Trophoblast cell (in vitro differentiated cells and primary cell): ENCODE measurements around the gene KIF16B.
A peak's percentile ranks its signal among the peaks of the same experiment; 100 is the strongest.

Experiments used
- DNase-seq, 2 donors: peaks; one replicate each; pipeline ENCODE4 v3.0.0-alpha.2; 2016
- H2AFZ ChIP-seq: 2 replicates; pipeline ENCODE4 v1.6.1; 2013; ENCODE audit warnings: low read length, moderate library complexity, mild to moderate bottlenecking; ENCODE audit not compliant: insufficient read depth, poor library complexity
- H2AK5ac ChIP-seq: 2 replicates; pipeline ENCODE4 v1.6.1; 2013; ENCODE audit warnings: mild to moderate bottlenecking, low read length
- H2BK120ac ChIP-seq: 2 replicates; pipeline ENCODE4 v1.6.1; 2013; ENCODE audit warnings: low read length, mild to moderate bottlenecking, moderate library complexity; ENCODE audit not compliant: insufficient read depth, poor library complexity
- H2BK12ac ChIP-seq: 2 replicates; pipeline ENCODE4 v1.6.1; 2013; ENCODE audit warnings: mild to moderate bottlenecking, low read length, moderate library complexity
- H2BK5ac ChIP-seq: 2 replicates; pipeline ENCODE4 v1.6.1; 2013; ENCODE audit warnings: low read length, low read depth, moderate library complexity, mild to moderate bottlenecking; ENCODE audit not compliant: poor library complexity
- H3K14ac ChIP-seq: 2 replicates; pipeline ENCODE4 v1.6.1; 2013; ENCODE audit warnings: mild to moderate bottlenecking, low read length
- H3K18ac ChIP-seq: 2 replicates; pipeline ENCODE4 v1.6.1; 2013; ENCODE audit warnings: mild to moderate bottlenecking, low read length
- H3K23ac ChIP-seq: 2 replicates; pipeline ENCODE4 v1.6.1; 2013; ENCODE audit warnings: low read length
- H3K27ac ChIP-seq: 2 replicates; pipeline ENCODE4 v1.5.1; 2013; ENCODE audit warnings: low read depth, mild to moderate bottlenecking, inconsistent platforms, low read length, moderate library complexity
- H3K27me3 ChIP-seq: 2 replicates; pipeline ENCODE4 v1.6.1; 2013; ENCODE audit warnings: inconsistent platforms, mild to moderate bottlenecking, low read length, moderate library complexity; ENCODE audit not compliant: insufficient read depth
- H3K36me3 ChIP-seq, 2 experiments: 1 replicate in 1 of 2; 2 replicates in 1 of 2; pipeline ENCODE4 v1.6.1; 2013; ENCODE audit warnings: low read length in 2 of 2, mild to moderate bottlenecking in 2 of 2, moderate library complexity in 1 of 2; ENCODE audit not compliant: insufficient read depth in 2 of 2, control insufficient read depth in 1 of 2
- H3K4ac ChIP-seq: 2 replicates; pipeline ENCODE4 v1.6.1; 2013; ENCODE audit warnings: low read depth, mild to moderate bottlenecking, low read length, moderate library complexity
- H3K4me1 ChIP-seq, 2 experiments: 1 replicate in 1 of 2; 2 replicates in 1 of 2; pipeline ENCODE4 v1.6.1; 2013; ENCODE audit warnings: low read length in 2 of 2, mild to moderate bottlenecking in 2 of 2, moderate library complexity in 1 of 2; ENCODE audit not compliant: insufficient read depth in 2 of 2, control insufficient read depth in 1 of 2
- H3K4me2 ChIP-seq: 2 replicates; pipeline ENCODE4 v1.6.1; 2013; ENCODE audit warnings: inconsistent platforms, mild to moderate bottlenecking, low read length, moderate library complexity
- H3K4me3 ChIP-seq: 2 replicates; pipeline ENCODE4 v1.5.1; 2013; ENCODE audit warnings: mild to moderate bottlenecking, low read depth, low read length, inconsistent platforms
- H3K79me1 ChIP-seq: one replicate; pipeline ENCODE4 v1.6.1; 2013; ENCODE audit warnings: low read length
- H3K79me2 ChIP-seq: 2 replicates; pipeline ENCODE4 v1.6.1; 2013; ENCODE audit warnings: low read length, mild to moderate bottlenecking; ENCODE audit not compliant: control insufficient read depth, insufficient read depth, poor library complexity
- H3K9ac ChIP-seq: 2 replicates; pipeline ENCODE4 v1.6.1; 2013; ENCODE audit warnings: mild to moderate bottlenecking, low read length
- H3K9me3 ChIP-seq: 2 replicates; pipeline ENCODE4 v1.6.1; 2013; ENCODE audit warnings: low read depth, mild to moderate bottlenecking, control low read depth, inconsistent platforms, low read length; ENCODE audit not compliant: insufficient read depth
- H4K12ac ChIP-seq: 2 replicates; pipeline ENCODE4 v1.6.1; 2013; ENCODE audit warnings: low read depth, mild to moderate bottlenecking, low read length, moderate library complexity
- H4K8ac ChIP-seq: 2 replicates; pipeline ENCODE4 v1.6.1; 2013; ENCODE audit warnings: low read depth, mild to moderate bottlenecking, low read length, moderate library complexity
- H4K91ac ChIP-seq: one replicate; pipeline ENCODE4 v1.6.1; 2013; ENCODE audit warnings: low read depth, mild to moderate bottlenecking, low read length, moderate library complexity
- WGBS: extraction: QIAGEN DNeasy Blood & Tissue Kit; methylation state at CpG from one replicate; pipeline ENCODE4 v1.1.7; 2013; ENCODE audit warnings: missing lambda C conversion rate; ENCODE audit not compliant: insufficient read length, insufficient coverage; ENCODE audit errors: extremely low coverage; 5-methylcytosine and 5-hydroxymethylcytosine counted together

Gene KIF16B

DNA sequence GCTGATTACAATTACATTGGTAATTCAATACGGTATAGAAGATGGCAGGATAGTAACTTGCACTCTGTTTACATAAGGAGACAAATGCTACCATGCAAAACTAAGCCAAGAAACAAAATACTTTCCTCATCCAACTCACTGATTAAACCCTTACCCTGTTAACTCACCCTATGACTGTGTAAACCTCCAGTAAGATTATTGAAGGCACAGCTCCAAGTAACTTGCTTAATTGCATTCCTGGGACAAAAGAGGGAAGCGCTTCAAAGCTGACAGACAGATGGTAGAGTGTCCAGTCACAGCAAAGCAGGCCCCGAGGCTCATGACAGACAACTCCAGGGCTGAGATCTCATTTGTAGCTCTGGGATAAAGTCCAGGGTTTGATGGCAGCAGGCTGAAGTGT is 6.9 kb upstream of the KIF16B start:
- Histone ChIP-seq H3K23ac (no peak overlapping the region), H3K4me3 (no peak overlapping the region), H3K4ac (no peak overlapping the region), H2AFZ (no peak overlapping the region), H3K9ac (no peak overlapping the region), H3K9me3 (no peaks in the 10 kb centered on the region), H3K79me1 (no peaks in the 10 kb centered on the region), H3K14ac (no peak overlapping the region), H3K4me2 (no peak overlapping the region), H4K8ac (no peak overlapping the region), H3K27me3 (no peaks in the 10 kb centered on the region), H3K4me1 (peaks cover 0 to 3% of the 10 kb centered on the region in 2 experiments), H2AK5ac (no peak overlapping the region), H3K79me2 (no peaks in the 10 kb centered on the region), H2BK12ac (no peak overlapping the region), H2BK120ac (no peak overlapping the region), H3K18ac (no peak overlapping the region), H2BK5ac (no peak overlapping the region), H3K27ac (no peak overlapping the region), H3K36me3 (no peaks in the 10 kb centered on the region), H4K12ac (no peak overlapping the region), H4K91ac (no peak overlapping the region)
- peak; percentile 86 to 88 for DNase-seq
- WGBS = no CpG with 5 or more reads among the region's 3 CpGs

DNA sequence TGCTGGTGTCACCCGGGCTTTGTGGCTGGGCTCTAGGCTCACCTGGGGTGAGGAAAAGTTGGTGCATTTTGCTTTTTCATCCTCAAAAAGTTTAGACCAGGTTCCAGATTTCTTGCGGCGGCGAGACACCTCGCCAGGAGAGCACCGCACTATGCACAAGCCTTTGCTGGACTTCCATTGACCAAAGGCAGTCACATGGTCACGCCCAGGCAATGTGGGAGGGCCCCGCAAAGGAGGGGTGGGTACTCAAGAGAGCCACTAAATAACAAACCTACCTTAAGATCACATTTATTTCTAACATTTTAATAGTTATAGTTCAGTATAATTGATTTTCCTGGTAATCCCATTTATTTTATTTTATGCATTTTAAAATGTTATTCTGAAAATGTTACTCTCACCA is 3.0 kb upstream of the KIF16B start:
- Histone ChIP-seq H3K14ac (no peak overlapping the region), H3K79me1 (peaks cover 12% of the 10 kb centered on the region), H2BK5ac (no peak overlapping the region), H3K4me1 (peaks cover 0 to 4% of the 10 kb centered on the region in 2 experiments), H3K36me3 (no peaks in the 10 kb centered on the region), H4K91ac (no peak overlapping the region), H2BK120ac (no peak overlapping the region), H2BK12ac (no peak overlapping the region), H3K9me3 (no peaks in the 10 kb centered on the region), H2AK5ac (no peak overlapping the region), H3K79me2 (peaks cover 5% of the 10 kb centered on the region), H3K27me3 (no peaks in the 10 kb centered on the region), H3K27ac (no peak overlapping the region), H3K23ac (no peak overlapping the region), H4K8ac (no peak overlapping the region), H3K18ac (no peak overlapping the region), H2AFZ (no peak overlapping the region), H3K4me3 (no peak overlapping the region), H3K4me2 (no peak overlapping the region), H4K12ac (no peak overlapping the region), H3K4ac (no peak overlapping the region), H3K9ac (no peak overlapping the region)
- no CpG with 5 or more reads among the region's 8 CpGs for WGBS
- DNase-seq = no peak

DNA sequence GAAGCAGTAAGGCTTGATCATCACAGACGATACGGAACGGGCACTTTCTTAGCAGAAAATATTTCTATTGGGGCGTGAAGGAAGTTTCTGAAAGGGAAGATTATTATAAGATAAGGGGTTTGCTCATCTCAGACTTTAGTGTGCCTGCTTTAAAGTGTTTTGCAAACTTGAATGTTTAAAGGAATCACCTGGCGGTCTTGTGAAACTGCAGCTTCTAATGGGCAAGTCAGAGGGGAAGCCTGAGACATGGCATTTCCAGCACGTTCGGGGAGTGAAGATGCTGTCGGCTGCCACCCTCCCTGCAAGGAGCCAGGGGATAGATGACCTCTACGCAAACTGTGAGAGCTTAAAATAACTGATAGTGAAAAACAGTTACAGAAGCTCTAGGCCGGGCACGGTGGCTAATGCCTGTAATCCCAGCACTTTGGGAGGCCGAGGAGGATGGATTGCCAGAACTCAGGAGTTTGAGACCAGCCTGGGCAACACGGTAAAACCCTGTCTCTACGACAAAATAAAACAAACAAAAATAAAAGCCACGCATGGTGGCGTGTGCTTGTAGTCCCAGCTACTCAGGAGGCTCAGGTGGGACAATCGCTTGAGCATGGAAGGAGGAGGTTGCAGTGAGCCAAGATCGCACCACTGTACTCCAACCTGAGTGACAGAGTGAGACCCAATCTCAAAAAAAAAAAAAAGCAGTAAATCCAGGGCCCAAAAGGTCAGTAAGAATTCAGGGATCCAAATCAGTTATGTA is 2.3 kb upstream of the KIF16B start:
- Histone ChIP-seq H4K12ac (no peak overlapping the region), H2BK120ac (no peak overlapping the region), H3K23ac (no peak overlapping the region), H2AK5ac (no peak overlapping the region), H3K18ac (no peak overlapping the region), H3K4me2 (peak overlapping the region; percentile 69), H4K8ac (peak overlapping the region; percentile 64), H3K9ac (no peak overlapping the region), H2BK5ac (no peak overlapping the region), H3K79me1 (peaks cover 12% of the 10 kb centered on the region), H2BK12ac (no peak overlapping the region), H2AFZ (peak overlapping the region; percentile 77), H4K91ac (no peak overlapping the region), H3K27ac (peak overlapping the region; percentile 36), H3K79me2 (peaks cover 5% of the 10 kb centered on the region), H3K4me3 (peak overlapping the region; percentile 68), H3K36me3 (no peaks in the 10 kb centered on the region), H3K14ac (peak overlapping the region; percentile 30), H3K4ac (no peak overlapping the region), H3K9me3 (no peaks in the 10 kb centered on the region), H3K27me3 (no peaks in the 10 kb centered on the region), H3K4me1 (peaks cover 0 to 5% of the 10 kb centered on the region in 2 experiments)
- DNase-seq = peak; percentile 47 to 67
- no CpG with 5 or more reads among the region's 18 CpGs for WGBS

DNA sequence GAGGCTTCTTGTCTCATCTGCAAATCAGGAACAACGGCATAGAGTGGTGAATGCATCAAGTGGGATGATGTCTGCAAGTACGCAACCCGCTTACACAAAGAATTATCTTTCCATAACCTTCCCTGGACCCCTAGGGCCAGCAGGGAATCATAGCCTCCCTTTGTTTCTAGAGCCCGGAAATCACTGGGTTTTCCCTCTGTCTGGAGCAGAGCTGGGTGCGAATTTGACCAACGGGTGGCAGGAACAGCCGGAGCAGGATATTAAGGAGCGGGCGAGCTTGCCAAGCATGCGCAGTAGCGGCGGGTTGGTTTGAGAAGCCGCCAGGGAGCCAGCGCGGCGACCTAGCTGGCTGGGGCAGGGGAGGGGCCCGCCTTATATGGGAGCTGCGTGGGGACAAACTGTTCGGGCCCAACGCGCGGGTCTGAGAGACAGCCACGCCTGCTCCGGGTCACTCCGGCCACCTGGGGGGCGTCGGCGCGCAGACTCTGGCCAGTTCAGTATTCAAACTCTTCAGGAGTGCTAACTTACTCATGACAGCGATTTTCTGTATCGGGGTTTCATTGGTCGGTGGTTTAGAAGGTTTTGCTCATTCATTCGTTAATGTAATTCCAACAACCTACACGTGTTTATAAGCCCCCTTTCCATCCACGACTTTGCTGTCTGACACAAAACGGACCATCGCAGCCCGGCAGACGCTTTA is 1.6 kb upstream of the KIF16B start:
- H3K14ac ChIP-seq = peak overlapping the region; percentile 30
- H3K79me2 ChIP-seq = peaks cover 5% of the 10 kb centered on the region
- peaks cover 12% of the 10 kb centered on the region for H3K79me1 ChIP-seq
- no peak overlapping the region for H4K91ac ChIP-seq
- no peak overlapping the region for H2BK5ac ChIP-seq
- no peak overlapping the region for H2BK12ac ChIP-seq
- no peak overlapping the region for H2AK5ac ChIP-seq
- peak overlapping the region; percentile 69 for H3K4me2 ChIP-seq
- no CpG with 5 or more reads among the region's 39 CpGs for WGBS
- no peak overlapping the region for H3K4ac ChIP-seq
- peak overlapping the region; percentile 77 for H2AFZ ChIP-seq
- peak overlapping the region; percentile 36 for H3K27ac ChIP-seq
- no peaks in the 10 kb centered on the region for H3K36me3 ChIP-seq
- H2BK120ac ChIP-seq = no peak overlapping the region
- H4K12ac ChIP-seq = peak overlapping the region; percentile 61
- no peak overlapping the region for H3K9ac ChIP-seq
- H3K18ac ChIP-seq = no peak overlapping the region
- H4K8ac ChIP-seq = peak overlapping the region; percentile 64
- DNase-seq = peak; percentile 95 to 98
- peaks cover 0 to 4% of the 10 kb centered on the region in 2 experiments for H3K4me1 ChIP-seq
- peak overlapping the region; percentile 68 for H3K4me3 ChIP-seq
- no peaks in the 10 kb centered on the region for H3K27me3 ChIP-seq
- H3K23ac ChIP-seq = no peak overlapping the region
- H3K9me3 ChIP-seq = no peaks in the 10 kb centered on the region
